ENCODE results near the gene BANF2. TPM values are rescaled to one million over a fixed set of nuclear protein-coding genes. Genes with fewer than 3 reads are reported as not detected.

BANF2 gene
- polyA plus RNA-seq, 1 of the 3 experiments (the other 2 are of a cell fraction) = not detected

DNA sequence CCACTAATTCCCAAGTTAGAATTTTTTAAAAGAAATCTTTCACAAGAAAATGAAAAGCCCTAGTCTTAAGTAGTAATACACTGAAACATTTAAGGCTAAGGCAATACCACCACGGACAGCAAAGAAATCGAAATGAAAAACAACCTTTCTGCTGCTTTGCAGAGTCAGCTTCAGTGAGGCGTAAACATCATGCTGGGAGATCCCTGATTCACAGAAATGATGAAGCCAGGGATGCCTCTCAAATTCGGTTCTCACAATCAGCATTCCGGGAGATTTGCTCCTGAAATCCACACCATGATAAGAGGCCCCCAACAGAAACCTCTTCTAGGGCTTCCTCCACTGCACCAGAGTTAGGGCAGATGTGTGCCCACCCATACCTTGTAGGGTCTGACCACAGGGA lies 36.3 kb upstream of the BANF2 start:
- H3K4me2 ChIP-seq = no peak overlapping the region
- H3K9ac ChIP-seq = no peak overlapping the region
- TF ChIP-seq RXRA (IDR thresholded peaks at IDR 0.05; ENCODE audit: borderline replicate concordance, low read depth) = no peak
- TF ChIP-seq ELF1 (IDR thresholded peaks at IDR 0.05) = no peak
- TF ChIP-seq RAD21 (IDR thresholded peaks at IDR 0.05; ENCODE audit: low read length) = no peak
- TF ChIP-seq TCF12 (IDR thresholded peaks at IDR 0.05) = no peak
- no peak for TF ChIP-seq SIN3A (IDR thresholded peaks at IDR 0.05; ENCODE audit: borderline replicate concordance, low read depth, low read length)
- no peak for TF ChIP-seq SMC3 (IDR thresholded peaks at IDR 0.05; ENCODE audit: low read depth, low read length)
- no peak for TF ChIP-seq EP300 (IDR thresholded peaks at IDR 0.05; ENCODE audit: borderline replicate concordance in 1 of 2, low read depth in 1 of 2, low read length in 1 of 2)
- TF ChIP-seq, protein P1, sequence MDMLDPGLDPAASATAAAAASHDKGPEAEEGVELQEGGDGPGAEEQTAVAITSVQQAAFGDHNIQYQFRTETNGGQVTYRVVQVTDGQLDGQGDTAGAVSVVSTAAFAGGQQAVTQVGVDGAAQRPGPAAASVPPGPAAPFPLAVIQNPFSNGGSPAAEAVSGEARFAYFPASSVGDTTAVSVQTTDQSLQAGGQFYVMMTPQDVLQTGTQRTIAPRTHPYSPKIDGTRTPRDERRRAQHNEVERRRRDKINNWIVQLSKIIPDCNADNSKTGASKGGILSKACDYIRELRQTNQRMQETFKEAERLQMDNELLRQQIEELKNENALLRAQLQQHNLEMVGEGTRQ (IDR thresholded peaks at IDR 0.05; ENCODE audit: borderline replicate concordance, low read depth, low read length) = no peak
- TF ChIP-seq FOSL2 (IDR thresholded peaks at IDR 0.05; ENCODE audit: borderline replicate concordance, low read depth) = no peak
- TF ChIP-seq, protein P2, sequence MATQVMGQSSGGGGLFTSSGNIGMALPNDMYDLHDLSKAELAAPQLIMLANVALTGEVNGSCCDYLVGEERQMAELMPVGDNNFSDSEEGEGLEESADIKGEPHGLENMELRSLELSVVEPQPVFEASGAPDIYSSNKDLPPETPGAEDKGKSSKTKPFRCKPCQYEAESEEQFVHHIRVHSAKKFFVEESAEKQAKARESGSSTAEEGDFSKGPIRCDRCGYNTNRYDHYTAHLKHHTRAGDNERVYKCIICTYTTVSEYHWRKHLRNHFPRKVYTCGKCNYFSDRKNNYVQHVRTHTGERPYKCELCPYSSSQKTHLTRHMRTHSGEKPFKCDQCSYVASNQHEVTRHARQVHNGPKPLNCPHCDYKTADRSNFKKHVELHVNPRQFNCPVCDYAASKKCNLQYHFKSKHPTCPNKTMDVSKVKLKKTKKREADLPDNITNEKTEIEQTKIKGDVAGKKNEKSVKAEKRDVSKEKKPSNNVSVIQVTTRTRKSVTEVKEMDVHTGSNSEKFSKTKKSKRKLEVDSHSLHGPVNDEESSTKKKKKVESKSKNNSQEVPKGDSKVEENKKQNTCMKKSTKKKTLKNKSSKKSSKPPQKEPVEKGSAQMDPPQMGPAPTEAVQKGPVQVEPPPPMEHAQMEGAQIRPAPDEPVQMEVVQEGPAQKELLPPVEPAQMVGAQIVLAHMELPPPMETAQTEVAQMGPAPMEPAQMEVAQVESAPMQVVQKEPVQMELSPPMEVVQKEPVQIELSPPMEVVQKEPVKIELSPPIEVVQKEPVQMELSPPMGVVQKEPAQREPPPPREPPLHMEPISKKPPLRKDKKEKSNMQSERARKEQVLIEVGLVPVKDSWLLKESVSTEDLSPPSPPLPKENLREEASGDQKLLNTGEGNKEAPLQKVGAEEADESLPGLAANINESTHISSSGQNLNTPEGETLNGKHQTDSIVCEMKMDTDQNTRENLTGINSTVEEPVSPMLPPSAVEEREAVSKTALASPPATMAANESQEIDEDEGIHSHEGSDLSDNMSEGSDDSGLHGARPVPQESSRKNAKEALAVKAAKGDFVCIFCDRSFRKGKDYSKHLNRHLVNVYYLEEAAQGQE (IDR thresholded peaks at IDR 0.05; ENCODE audit: low read depth, low read length) = no peak
- no peak for TF ChIP-seq CHD2 (IDR thresholded peaks at IDR 0.05; ENCODE audit: low read length, partially characterized antibody)
- TF ChIP-seq RCOR1 (IDR thresholded peaks at IDR 0.05; ENCODE audit: low read length) = no peak
- TF ChIP-seq GATA2 (CRISPR knock-in tag; IDR thresholded peaks at IDR 0.05) = no peak
- no peak for TF ChIP-seq MEF2A (IDR thresholded peaks at IDR 0.05; ENCODE audit: borderline replicate concordance, low read depth)
- no peak overlapping the region for H3K4me3 ChIP-seq (ENCODE audit: low read depth in 2 of 2, low read length in 1 of 2)
- peaks cover 1 to 39% of the 10 kb centered on the region in 2 experiments; a peak in 2 of 4 replicates for H3K4me1 ChIP-seq (ENCODE audit: control insufficient read depth in 1 of 2, insufficient read depth in 2 of 2, low read depth in 1 of 2, low read length in 1 of 2)
- H2AFZ ChIP-seq (ENCODE audit: low read depth) = no peak overlapping the region
- POLR2A ChIA-PET = no interaction called here
- H3K27ac ChIP-seq (ENCODE audit: low read depth in 2 of 2, low read length in 1 of 2) = no peak overlapping the region
- no peaks in the 10 kb centered on the region for H3K9me3 ChIP-seq
- no peak for DNase-seq
- 92% methylated on average over 5 of the region's 5 CpGs for WGBS (ENCODE audit: low lambda C conversion rate)
- CTCF ChIA-PET = no interaction called here
- no peaks in the 10 kb centered on the region for H3K9me2 ChIP-seq
- H3K27me3 ChIP-seq (ENCODE audit: insufficient read depth) = no peaks in the 10 kb centered on the region
- H3K79me2 ChIP-seq (ENCODE audit: insufficient read depth) = peaks cover 86% of the 10 kb centered on the region
- H4K20me1 ChIP-seq (ENCODE audit: insufficient read depth) = peaks cover 65% of the 10 kb centered on the region
- H3F3A ChIP-seq (replicated peaks; ENCODE audit: insufficient read depth) = peaks cover 12% of the 10 kb centered on the region
- peaks cover 1 to 12% of the 10 kb centered on the region in 2 experiments for H3K36me3 ChIP-seq (replicated peaks in 1 of 2; ENCODE audit: control insufficient read depth in 1 of 2, insufficient read depth in 2 of 2, low read length in 1 of 2)
